AG20443 (cell line): Measurements from ENCODE around the gene CLCA1.

Experiments used
- DNase-seq: peaks from one replicate; pipeline ENCODE4 v3.0.0; 2012; ENCODE audit warnings: low spot score, mixed read lengths

CLCA1 gene

DNA sequence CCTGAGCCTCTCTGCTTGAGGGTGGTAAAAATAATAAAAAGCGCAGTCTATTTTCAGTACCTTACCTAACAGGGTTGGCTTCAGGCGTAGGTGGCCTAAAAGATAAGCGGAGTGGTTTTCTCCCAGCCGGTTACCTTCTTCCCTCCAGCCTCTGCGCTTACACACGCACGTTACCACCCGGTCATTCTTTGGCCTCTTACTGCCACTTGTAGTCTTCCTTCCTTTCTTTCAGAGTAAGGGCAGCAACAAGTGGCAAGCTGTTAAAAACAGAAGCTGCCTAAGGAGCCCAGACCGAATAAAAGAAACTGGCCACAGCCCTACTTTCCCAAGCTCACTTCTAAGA, 35.4 kb downstream of the CLCA1 start:
- DNase-seq = no peak

DNA sequence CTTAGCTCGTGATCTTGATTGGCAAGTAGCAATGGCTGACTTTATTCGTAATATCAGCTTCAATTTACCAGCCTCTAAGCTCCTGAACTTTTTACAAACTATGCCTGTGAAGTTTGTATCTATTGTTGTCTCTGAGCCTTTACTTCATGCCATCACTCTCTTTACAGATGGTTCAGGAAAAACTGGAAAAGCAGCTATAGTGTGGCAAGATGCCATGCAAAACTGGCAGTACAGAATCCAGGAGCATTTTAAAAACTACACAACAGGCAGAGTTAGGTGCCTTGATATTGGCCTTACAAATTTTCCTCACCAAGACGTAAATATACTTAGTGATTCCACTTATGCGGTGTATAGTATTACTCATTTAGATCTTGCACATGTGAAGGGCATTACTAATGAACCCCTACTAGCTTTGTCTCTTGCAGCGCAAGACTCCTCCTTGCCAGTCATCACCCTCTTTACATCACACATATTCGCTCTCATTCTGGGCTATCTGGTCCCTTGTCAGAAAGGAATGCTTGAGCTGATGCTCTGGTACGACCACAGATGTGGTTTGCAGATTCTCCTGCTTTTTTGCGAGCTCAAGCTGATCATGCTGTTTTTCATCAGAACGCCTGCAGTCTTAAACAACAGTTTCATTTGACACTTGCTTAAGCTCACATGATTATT, 36.3 kb downstream of the CLCA1 start:
- peak; percentile 29 for DNase-seq

DNA sequence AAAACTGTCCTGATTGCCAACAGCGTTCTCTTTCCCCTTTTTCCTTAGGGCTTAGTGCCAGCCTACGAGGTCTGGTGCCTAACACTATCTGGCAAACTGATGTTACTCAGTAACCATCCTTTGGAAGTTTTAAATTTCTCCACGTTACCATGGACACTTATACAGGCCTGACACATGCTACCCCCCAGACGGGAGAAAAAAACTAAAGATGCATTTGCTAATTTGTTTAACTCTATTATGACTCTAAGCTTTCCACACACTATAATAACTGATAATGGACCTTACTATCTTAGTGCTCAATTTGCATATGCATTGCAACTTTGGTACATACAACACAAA, 36.8 kb downstream of the CLCA1 start:
- DNase-seq = no peak

DNA sequence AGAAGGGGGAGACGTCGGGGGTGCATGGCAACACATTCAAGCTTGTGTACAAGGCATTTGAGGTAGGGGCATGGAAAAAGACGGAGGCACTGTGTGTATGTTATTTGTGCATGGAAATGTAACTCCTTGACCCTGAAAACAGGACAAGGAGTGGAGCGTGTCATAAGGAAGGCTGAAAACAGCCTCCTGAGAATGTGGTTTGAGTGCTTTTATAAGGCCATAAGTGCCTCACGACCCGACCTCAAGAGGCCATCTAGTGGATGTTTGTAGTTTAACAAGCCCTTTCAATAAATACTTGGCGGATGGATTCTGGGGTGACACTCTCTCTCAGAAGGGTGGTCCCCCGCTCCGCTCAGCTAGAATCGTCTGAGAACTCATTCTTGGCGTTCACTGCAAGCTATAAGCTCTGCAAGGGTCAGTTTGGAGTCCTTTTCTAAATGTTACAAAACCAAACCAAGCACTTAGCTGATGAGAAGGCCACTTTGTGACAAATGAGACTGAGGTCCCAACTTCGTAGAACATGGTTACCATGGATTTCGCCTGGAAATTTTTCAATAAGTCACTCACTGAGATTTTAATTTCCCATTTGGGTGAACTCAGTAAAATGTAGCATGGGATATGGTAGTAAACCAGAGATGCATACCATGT, 39.3 kb downstream of the CLCA1 start:
- peak; percentile 38 for DNase-seq

DNA sequence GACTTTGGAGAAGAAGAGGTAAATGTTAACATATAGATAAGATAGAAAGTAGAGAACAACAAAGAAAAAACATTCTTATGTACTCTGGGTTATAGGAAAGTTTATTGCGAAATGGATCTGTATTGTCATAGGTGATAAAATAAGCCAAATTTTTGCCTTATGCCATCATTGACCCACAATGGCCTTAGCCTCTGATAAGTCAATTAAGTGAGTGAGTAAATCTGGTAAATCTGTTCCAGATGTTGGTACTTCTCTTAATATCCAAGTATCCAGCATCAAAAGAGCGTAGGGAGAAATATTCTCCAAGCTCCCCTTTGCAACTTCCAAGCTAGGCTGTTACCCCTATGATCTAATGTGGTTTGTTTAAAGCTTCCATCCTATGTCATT, 39.8 kb downstream of the CLCA1 start:
- DNase-seq = no peak

DNA sequence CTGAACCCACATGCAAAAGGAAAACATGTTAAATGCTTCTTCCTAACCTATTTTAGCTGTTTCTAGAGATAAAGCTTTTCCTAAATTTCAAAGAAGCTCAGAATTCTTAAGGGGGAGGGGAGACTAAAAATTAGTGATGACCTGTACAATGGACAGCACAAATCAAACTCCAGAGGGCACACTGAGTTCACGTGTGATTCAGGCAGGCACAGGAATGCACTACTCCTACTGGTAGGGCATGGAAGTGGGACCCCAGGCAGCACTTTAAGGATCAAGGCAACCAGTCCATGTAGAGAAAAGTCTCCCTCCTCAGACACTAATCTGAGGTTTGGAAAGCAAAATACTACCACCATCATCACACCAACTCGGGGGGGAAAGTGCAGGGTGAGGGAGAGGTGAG, 46.9 kb downstream of the CLCA1 start:
- DNase-seq = no peak

DNA sequence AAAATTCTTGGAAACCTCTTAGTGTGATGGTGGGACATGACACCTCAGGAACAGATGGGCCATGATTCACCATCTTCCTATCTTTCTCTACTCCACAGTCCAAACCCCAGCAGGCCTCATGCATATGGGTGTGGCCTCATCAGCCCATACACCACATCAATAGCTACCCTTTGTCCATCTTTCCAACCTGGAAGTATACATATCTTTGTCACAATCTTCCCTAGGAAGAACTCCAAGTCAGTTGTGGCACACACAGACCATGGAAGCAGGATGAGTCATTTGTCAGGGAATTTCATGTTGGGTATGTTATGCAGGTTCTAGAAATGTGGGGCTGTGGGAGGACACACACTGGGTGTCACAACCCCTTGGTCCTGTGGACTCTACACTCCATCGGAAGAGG, 47.6 kb downstream of the CLCA1 start:
- DNase-seq = no peak

DNA sequence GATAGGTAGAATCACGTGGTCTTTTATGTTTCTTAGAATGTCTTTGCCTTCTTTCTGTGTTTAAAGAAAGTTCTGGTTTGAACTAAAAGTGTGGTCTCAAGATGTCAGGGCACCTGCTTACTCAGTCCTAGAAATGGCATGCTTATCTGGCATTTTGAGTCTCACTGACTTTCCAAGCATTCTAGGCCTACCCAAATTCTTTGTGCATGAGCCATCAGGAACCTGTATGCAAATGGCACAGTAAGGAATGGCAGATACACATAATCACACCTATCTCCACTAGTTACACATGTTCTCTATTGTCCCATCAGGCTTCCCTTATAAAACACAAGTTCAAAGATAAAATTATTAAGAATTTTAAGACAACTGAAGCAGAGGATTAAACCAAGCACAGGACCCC, 48.6 kb downstream of the CLCA1 start:
- DNase-seq = no peak

DNA sequence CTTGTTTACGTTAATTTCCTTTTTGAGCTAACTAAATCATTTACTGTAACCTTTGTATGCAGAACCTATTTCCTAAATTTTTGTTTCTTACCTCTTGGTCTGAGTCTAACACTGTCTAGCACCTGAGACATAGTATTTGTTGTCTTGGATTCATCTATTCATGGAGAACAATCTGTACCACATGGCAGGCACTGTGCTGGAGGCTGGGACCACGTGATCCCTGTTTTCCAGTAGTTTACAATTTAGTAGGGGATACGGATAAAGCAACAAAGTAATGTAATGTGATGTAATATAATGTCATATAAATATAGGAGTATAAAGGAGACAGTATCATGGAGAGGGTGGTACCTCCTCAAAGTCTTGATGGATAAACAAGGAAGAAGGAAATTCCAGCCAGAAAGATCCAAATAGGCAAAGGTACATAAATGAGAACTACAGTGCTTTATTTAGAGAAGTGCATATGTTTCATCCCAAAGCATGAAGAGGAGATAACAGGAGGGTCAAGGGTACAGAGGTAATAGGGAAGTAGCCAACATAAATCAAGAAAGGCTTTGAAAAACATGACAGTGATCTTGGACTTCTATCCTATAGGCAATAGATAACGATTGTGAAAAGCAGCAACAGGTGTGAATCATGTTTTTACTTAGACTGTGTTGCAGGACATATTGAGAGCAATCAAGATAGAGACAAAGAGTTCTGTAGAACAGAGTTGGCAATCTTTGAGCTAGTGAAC, 52.2 kb downstream of the CLCA1 start:
- no peak for DNase-seq

DNA sequence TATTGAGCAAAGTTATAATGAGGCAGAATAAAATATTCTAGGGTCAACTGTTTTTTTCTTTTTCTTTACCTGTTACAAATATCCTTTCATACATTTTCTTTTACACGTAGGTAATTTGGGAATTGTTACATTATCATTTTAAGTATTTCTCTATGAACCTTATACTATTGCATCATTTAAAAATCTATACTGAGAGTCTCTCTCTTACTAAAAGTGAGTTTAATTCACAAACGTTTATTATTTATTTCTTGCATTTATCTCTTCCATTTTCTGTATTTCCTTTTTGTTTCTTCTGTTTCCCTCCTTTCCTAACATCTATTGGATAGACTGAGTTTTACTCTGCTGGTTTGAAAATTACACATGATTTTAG, 52.8 kb downstream of the CLCA1 start:
- no peak for DNase-seq

DNA sequence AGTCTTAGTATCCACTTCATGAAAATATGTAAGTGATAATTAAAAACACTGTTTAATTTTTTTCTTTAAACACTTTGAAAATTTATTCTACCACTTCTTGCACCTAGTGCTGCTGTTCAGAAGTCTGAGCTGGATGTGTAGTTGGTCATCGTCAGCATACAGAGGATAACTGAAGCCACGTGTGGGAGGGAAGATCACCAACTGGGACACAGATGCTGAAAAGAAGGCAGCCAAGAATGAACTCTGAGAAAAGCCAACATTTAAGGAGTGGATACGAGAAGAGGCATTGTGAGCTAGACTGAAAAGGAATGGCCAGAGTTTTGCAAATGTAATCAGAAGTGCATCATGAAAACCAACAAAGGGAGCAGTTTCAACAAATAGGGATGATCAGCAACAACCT, 53.5 kb downstream of the CLCA1 start:
- DNase-seq = peak; percentile 30

DNA sequence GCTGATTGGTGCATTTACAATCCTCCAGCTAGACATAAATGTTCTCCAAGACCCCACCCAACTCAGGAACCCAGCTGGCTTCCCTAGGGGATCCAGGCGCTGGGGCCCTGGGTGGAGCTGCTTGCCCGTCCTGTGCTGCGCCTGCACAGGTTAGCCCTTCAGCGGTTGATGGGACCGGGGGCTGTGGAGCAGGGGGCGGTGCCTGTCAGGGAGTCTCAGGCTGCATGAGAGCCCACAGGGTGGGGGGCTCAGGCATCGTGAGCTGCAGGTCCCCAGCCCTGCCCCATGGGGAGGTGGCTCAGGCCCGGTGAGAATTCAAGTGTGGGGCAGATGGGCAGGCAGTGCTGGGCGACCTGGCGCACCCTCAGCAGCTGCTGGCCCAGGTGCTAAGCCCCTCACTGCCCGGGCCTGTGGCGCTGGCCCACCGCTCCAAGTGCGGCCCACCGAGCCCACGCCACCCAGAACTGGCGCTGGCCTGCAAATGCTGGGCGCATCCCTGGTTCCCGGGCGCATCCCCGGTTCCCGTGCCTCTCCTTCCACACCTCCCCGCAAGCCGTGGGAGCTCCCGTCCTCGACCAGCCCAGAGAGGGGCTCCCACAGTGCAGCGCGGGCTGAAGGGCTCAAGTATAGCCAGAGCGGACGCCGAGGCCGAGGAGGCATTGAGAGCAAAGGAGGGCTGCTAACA, 55.1 kb downstream of the CLCA1 start:
- DNase-seq = no peak

DNA sequence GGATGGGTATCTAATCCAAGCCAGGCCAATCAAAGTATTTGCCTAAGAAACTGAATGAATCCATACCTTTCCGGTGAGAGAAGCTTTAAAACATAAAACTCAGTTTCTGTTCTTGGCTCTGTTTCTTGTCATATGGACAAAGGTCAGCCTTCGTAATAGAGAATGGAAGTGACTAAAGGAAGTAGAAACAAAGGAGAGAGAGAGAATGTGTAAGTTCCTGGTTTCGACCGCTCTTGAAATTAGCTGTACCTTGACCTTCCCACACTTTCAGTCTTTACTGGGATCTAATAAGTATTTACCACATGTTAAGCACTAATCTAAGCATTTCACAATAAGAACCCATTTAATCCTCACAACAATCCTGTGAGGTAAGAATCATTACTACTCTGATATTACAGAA, 58.6 kb downstream of the CLCA1 start:
- no peak for DNase-seq

DNA sequence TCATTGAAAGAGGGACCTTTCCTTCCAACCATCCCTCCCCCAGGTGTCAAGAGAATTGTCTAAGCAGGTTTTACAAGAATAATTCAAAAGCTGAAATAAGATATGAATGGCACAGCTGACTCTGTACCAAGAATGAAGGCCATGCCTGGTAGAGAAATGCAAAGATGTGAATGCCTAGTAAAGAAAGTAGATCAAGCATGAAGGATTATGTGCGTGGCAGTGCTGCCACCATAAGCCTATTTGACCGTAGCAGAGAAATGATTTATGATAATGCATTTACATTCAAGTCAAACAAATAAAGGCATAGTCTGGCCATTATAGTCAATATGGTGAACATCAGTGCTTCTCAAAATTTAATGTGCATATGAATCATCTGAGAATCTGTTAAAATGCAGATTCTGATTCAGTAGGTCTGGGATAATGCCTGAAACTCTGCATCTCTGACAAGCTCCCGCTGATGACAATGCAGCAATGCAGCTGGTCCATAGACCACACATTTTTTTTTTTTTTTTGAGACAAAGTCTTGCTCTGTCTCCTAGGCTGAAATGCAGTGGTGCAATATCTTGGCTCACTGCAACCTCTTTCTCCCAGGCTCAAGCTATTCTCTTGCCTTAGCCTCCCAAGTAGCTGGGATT, 61.6 kb downstream of the CLCA1 start:
- no peak for DNase-seq

DNA sequence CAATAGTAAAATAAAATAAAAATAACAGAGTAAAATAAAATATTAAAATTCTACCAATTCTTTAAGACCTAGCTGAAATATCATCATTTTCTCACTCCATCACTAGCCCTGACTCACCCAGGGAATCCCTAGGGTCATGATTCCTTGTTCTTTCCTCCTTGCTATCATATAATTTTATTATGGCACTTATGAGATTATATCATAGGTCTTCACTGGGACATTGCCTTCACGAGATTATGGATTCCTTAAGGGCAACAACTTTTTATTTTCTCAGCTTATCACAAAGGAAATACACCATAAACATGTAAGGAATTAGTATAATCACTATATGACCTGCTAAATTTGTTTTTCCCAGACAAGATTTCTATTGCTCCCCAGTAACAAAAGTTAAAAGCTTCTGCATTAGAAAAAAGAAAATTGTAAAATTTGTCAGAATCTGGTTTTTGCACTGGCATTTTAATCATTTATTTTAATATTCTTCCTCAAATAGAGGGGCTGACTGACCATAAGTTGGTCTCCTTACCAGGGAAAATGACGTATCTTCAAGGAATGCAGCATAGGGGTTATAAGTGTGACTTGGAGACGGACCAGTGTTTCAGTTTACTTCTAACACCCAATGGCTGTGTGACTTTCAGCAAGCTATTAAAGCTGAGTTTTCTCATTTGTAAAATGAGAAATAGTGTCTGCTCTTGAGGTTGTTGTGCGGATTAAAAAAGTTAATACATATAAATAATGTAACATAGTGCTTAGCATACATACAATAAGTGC, 69.4 kb downstream of the CLCA1 start:
- no peak for DNase-seq

DNA sequence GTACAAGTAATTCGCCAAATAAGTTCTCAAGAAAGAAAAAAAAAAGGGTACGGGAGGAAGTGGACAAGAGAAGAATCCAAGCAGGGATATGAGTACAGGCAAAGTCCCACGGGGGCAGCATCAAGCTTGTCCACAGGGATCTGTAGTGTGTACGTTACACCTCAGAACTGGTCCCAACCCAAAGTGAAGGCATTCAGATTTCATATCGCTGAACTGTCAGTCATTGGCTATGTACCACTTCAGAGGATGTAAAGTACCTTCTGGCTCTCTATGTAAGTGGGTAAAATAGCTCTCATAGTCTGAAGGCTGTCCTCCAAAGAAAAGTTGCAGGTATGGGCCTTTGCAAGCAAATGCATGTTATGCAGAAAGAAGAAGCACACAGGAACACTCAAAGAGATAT, 70.0 kb downstream of the CLCA1 start:
- no peak for DNase-seq

DNA sequence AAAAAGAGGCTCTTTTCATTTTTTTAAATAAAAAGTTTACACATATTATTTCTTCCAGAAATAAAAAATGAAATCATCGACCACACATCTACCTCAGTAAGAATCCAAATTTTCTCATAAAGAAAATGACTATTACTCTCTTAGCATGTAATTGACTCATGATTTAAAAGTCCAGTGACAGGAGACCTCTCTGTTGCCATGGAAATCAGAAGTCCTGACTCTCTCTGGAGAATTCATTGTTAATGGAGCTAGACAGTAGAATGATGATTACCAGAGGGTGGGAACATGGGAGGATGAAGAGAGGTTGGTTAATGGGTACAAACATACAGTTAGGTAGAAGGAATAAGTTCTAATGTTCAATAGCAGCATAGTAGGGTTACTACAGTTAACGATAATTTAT, 73.1 kb downstream of the CLCA1 start:
- no peak for DNase-seq

DNA sequence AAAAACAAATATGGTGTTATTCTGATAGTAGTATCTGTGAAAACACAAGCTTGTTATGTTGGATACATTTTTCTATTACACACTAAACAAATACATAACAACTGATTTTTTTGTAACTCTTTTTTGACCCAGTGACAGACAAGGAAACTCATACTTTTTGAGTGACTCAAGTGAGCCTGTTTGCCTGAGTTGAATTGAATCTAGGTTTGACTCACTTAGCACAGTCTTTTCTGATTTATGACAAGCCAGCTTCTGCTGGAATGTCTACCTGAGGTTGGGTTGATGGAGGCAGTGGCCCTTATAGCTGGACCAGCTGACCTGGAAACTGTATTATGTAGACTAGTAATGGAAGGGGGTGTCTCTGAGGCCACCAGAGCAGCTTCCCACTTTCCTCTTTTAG, 73.9 kb downstream of the CLCA1 start:
- no peak for DNase-seq

DNA sequence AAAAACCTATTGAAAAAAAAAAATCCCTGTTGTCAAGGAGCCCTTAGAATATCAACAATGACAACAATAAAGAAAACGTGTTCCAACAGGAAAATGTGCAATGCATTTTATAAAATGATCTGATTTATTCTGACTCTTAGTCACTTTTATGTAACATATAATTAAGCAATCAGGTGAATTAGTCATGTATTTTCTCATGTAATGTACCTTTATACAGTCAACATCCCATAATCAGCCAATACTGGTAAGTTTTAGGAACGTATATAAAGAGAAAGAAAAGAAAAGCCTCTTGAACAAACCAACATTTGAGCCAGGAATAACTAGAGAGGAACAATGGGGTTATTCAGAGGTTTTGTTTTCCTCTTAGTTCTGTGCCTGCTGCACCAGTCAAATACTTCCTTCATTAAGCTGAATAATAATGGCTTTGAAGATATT, 78.1 kb downstream of the CLCA1 start, which contains the start of gene CLCA4:
Gene CLCA4 (plus strand): TSS at position 292 of the 435 bp plus-strand sequence. CDS start 42 bp downstream, at position 334.
- no peak for DNase-seq

DNA sequence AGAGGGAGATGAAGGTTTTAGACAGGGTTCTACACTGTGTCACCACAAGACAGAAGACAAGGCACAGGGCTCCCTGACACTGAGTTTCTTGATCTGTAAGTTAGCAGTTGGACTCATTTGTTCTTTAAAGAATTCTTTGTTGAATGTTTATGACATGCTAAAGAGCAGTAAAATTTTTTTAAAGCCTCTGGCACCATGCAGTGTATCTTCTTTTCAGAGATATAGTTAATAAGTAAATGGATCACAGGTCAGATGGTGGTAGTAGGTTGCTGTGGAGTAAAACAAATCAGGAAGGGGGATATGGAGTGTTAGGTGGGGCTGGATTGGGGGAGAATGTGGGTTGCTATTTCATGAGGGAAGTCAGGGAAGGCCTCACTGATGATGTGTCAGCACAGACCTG, 80.1 kb downstream of the CLCA1 start:
- no peak for DNase-seq
